ENCODE data around the gene FAM118A. TPM values are rescaled to one million over a fixed set of nuclear protein-coding genes. Genes with fewer than 3 reads are reported as not detected.

FAM118A gene
- total and polyA plus RNA-seq, 2 of the 8 experiments (the other 6 are each of a cell fraction or from before 2014, with no cell fraction given) = 8.5 to 18.6 TPM

DNA sequence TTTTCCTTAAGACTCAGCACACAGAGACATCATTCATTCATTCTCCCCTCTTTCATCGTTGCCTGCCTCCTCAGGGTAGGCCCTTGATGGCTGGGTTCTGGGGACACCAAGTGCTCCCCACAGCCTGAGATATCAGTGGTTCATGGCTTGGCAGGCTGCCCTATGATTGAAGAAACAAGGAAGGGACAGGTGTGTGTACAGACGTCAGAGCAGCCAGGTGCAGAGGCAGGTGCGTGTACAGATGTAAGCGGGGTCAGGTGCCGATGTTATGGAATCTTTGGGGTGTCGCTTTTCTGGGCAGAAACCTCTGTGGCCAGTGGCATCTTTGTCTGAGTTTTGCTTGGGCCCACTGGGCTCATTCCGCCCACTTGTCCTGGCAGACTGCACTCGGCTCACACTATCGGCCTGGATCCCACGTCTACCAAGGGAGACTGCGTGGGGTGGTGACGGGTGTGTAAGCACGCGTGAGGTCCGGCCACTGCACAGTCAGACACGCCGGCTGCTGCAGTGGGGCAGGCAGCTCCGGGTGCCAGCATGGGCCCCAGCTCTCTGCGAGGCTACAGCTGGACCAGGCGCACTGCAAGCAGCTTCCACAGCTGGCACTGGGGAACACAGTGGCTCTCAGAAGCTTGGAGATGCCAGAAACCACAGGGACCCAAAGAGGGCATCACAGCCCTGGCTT lies 48.2 kb upstream of the FAM118A start:
- no peak overlapping the region for H2BK5ac ChIP-seq (ENCODE audit: low read depth, low read length)
- 90% methylated on average over 20 of the region's 20 CpGs; no CpG with 5 or more reads in 1 of the 2 experiments for WGBS, 2 experiments (ENCODE audit: extremely low coverage in 1 of 2, insufficient coverage in 1 of 2, insufficient read length in 1 of 2, insufficient replicate concordance in 2 of 2, low coverage in 1 of 2, low lambda C conversion rate in 2 of 2, missing lambda C conversion rate in 1 of 2)
- H2BK120ac ChIP-seq (replicated peaks; ENCODE audit: low read depth, low read length) = no peak overlapping the region
- POLR2A ChIA-PET (ENCODE audit: partially characterized antibody) = no interaction called here
- H3K9ac ChIP-seq (replicated peaks in 1 of 4; ENCODE audit: extremely low read depth in 1 of 4, low read depth in 3 of 4, low read length in 3 of 4) = peak overlapping the region in 1 of 4 experiments; percentile 22; a peak in 2 of 7 replicates
- no peak overlapping the region for H3K4me2 ChIP-seq (ENCODE audit: insufficient read depth in 1 of 2, low read depth in 2 of 2, low read length in 2 of 2)
- peaks cover 0 to 12% (median 7%) of the 10 kb centered on the region in 4 experiments; a peak in 4 of 7 replicates for H3K27me3 ChIP-seq (replicated peaks in 1 of 4; ENCODE audit: control insufficient read depth in 3 of 4, extremely low read depth in 1 of 4, insufficient read depth in 3 of 4, low read length in 3 of 4)
- DNase-seq (ENCODE audit: low read depth in 1 of 2, low spot score in 2 of 2) (no peak), FAIRE-seq (no peak)
- H3K18ac ChIP-seq (ENCODE audit: extremely low read depth, low read length) = no peak overlapping the region; the same call in 1 of the 2 replicates
- peaks cover 0 to 4% (median under 1%) of the 10 kb centered on the region in 4 experiments; a peak in 2 of 7 replicates for H3K4me1 ChIP-seq (replicated peaks in 1 of 4; ENCODE audit: control insufficient read depth in 3 of 4, insufficient read depth in 4 of 4, low read length in 3 of 4)
- no peak overlapping the region for H2BK20ac ChIP-seq (ENCODE audit: low read length)
- H4K91ac ChIP-seq (replicated peaks; ENCODE audit: insufficient read length, low read length) = no peak overlapping the region
- 0 out of 4 replicates have a peak, but pooled peaks cover 0 to 2% of the 10 kb centered on the region in 2 experiments for H3K9me3 ChIP-seq (ENCODE audit: insufficient read depth in 2 of 2, low read depth in 1 of 2, low read length in 1 of 2)
- no peaks in the 10 kb centered on the region for H4K20me1 ChIP-seq (replicated peaks in 1 of 2; ENCODE audit: control insufficient read depth in 1 of 2, insufficient read depth in 2 of 2, low read length in 2 of 2)
- no peak overlapping the region for H3K14ac ChIP-seq (ENCODE audit: insufficient read length)
- H2BK12ac ChIP-seq (ENCODE audit: low read depth, low read length) = no peak overlapping the region
- no peak overlapping the region for H3K27ac ChIP-seq (ENCODE audit: low read depth, low read length)
- H4K8ac ChIP-seq (ENCODE audit: extremely low read depth, insufficient read depth, low read length) = no peak overlapping the region
- no peaks in the 10 kb centered on the region for H3K36me3 ChIP-seq (ENCODE audit: control insufficient read depth in 2 of 4, insufficient read depth in 4 of 4, low read length in 3 of 4)
- H2AK5ac ChIP-seq (ENCODE audit: low read depth, low read length) = no peak overlapping the region
- no peak overlapping the region for H2AFZ ChIP-seq (ENCODE audit: low read length)
- H3K56ac ChIP-seq (replicated peaks; ENCODE audit: insufficient read length, low read depth, low read length) = no peak overlapping the region
- no peaks in the 10 kb centered on the region for H3K79me2 ChIP-seq (ENCODE audit: control insufficient read depth in 1 of 2, insufficient read depth in 2 of 2, low read length in 2 of 2)
- no peak overlapping the region for H3K4ac ChIP-seq (replicated peaks; ENCODE audit: insufficient read length, low read depth, low read length)
- no peak overlapping the region for H3K23ac ChIP-seq (ENCODE audit: insufficient read length)
- no peak overlapping the region for H4K5ac ChIP-seq (ENCODE audit: insufficient read length, low read depth, low read length)
- H2BK15ac ChIP-seq (ENCODE audit: low read length) = no peak overlapping the region
- CTCF ChIA-PET (ENCODE audit: partially characterized antibody) = interaction anchor here (0.6 to 2.8 kb wide), 5 partner anchors 9 to 338 kb away, joined by 3 to 10 read pairs (median 4); no protein-coding TSS in a partner anchor
- no peaks in the 10 kb centered on the region for H3K23me2 ChIP-seq (ENCODE audit: low read depth, low read length)
- no peak overlapping the region for H3K4me3 ChIP-seq (ENCODE audit: extremely low read depth in 1 of 4, insufficient read depth in 2 of 4, low read depth in 3 of 4, low read length in 4 of 4)
- H3K79me1 ChIP-seq (ENCODE audit: low read depth, low read length) = no peaks in the 10 kb centered on the region
- TF ChIP-seq CBX8 (IDR thresholded peaks at IDR 0.05; ENCODE audit: borderline replicate concordance, low read depth, low read length) = no peak
- no peak for TF ChIP-seq MAFK (IDR thresholded peaks at IDR 0.05; ENCODE audit: low read depth, low read length)
- no peak for TF ChIP-seq ASH2L (IDR thresholded peaks at IDR 0.05; ENCODE audit: low read length)
- no peak for TF ChIP-seq TAF7 (optimal IDR thresholded peaks at IDR 0.05; ENCODE audit: borderline replicate concordance, low read depth, low read length)
- TF ChIP-seq, protein P1, sequence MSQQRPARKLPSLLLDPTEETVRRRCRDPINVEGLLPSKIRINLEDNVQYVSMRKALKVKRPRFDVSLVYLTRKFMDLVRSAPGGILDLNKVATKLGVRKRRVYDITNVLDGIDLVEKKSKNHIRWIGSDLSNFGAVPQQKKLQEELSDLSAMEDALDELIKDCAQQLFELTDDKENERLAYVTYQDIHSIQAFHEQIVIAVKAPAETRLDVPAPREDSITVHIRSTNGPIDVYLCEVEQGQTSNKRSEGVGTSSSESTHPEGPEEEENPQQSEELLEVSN (IDR thresholded peaks at IDR 0.05) = no peak
- no peak for TF ChIP-seq RXRA (IDR thresholded peaks at IDR 0.05; ENCODE audit: insufficient read depth, low read depth, low read length)
- TF ChIP-seq POLR2A (IDR thresholded peaks at IDR 0.05; ENCODE audit: control extremely low read depth in 1 of 2, low read depth in 2 of 2, low read length in 2 of 2) = no peak
- no peak for TF ChIP-seq HDAC2 (IDR thresholded peaks at IDR 0.05; ENCODE audit: borderline replicate concordance in 1 of 2, low read depth in 2 of 2, low read length in 2 of 2)
- TF ChIP-seq GABPA (IDR thresholded peaks at IDR 0.05; ENCODE audit: borderline replicate concordance, insufficient read depth, low read length) = no peak
- TF ChIP-seq ZNF274 (IDR thresholded peaks at IDR 0.05; ENCODE audit: borderline replicate concordance, extremely low read depth, low read length) = no peak
- no peak for TF ChIP-seq TCF12 (IDR thresholded peaks at IDR 0.05; ENCODE audit: low read depth, low read length)
- no peak for TF ChIP-seq NANOG (IDR thresholded peaks at IDR 0.05; ENCODE audit: insufficient read depth, low read depth, low read length, poor library complexity, severe bottlenecking)
